Suprapubic skin (tissue), 4 donors: Measurements from ENCODE around the gene CCL28.

Experiments used
- CTCF ChIP-seq, 2 donors: fragments of 200-600 bp in 1 of 2; fragments of 450-650 bp in 1 of 2; sonication (generic) in 1 of 2; IDR thresholded peaks; one replicate each; pipeline ENCODE4 v1.5.1; 2016 to 2019; ENCODE audit warnings: antibody characterized with exemption in 2 of 2, mild to moderate bottlenecking in 1 of 2, moderate library complexity in 1 of 2
- EP300 ChIP-seq: sonication (generic); formaldehyde crosslinking; IDR thresholded peaks from one replicate; pipeline ENCODE4 v1.6.1; 2017; ENCODE audit warnings: antibody characterized with exemption
- POLR2AphosphoS5 ChIP-seq, 3 donors: sonication (generic); formaldehyde crosslinking; IDR thresholded peaks; one replicate each; pipeline ENCODE4 v1.6.1; 2017; ENCODE audit warnings: antibody characterized with exemption in 3 of 3

GRCh38 chr5:43370352-43370751 is 41.8 kb downstream of the CCL28 start:
- no peak for TF ChIP-seq CTCF (IDR thresholded peaks at IDR 0.05)
- no peak for TF ChIP-seq POLR2AphosphoS5 (IDR thresholded peaks at IDR 0.05)
- no peak for TF ChIP-seq EP300
